HG03280 (cell line): Measurements from ENCODE around the gene ALDH18A1.

Experiments used
- ATAC-seq: cut with Tn5 transposase; IDR thresholded peaks from one replicate; pipeline ENCODE4 v1.9.1; 2021; ENCODE audit warnings: mild to moderate bottlenecking, moderate library complexity; ENCODE audit not compliant: unreplicated experiment

The ALDH18A1 gene

GRCh38 chr10:95559471-95559870 is 97.0 kb downstream of the ALDH18A1 start:
- ATAC-seq = no peak

GRCh38 chr10:95558593-95559320 is 97.8 kb downstream of the ALDH18A1 start:
- ATAC-seq = no peak

GRCh38 chr10:95556994-95557767 is 99.3 kb downstream of the ALDH18A1 start:
- no peak for ATAC-seq
